ENCODE results near the gene MLEC.
A peak's percentile ranks its signal among the peaks of the same experiment; 100 is the strongest.
"Not testable (repeated sequence)": the region's sequence is repeated elsewhere in the genome, so short reads cannot be mapped to it uniquely, and the experiment has no call there.

The MLEC gene

DNA sequence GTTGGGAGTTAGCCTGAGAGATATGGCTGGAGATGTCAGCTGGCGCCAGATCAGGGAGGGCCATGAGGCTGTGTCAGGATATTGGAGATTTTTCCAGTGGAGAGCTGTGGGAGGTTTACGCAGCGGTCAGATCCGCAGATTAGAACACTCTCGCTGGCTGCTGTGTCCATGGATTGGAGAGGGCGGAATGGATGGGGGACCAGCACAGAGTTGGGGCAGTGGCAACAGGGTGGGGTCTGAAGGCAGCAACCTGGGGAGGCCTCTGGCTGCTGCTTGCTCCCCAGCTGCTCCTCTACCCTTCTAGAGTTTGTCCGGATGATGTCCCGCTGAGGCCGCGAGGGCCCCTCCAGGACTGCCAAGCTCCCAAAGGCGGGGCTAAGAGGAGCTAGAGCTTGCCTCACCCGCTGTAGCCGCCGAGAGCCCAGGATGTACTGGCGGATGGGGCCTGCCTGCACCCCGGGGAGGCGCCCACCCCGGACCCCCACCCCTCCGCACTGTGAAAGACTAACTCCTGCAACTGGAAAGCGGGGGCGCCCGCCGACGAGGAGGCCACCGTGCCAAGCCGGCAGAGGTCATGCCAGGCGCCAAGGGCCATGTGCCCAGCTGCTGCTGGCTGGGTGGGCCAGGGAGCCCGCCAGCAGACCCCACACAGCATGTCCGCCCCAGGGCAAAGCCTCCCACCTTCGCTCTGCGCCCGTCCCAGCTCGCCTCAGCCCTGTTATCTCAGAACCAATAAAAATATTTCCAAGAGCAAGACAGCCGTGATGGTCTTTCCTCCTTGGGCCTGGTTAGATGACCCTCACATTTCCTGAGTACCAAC is 20.2 kb upstream of the MLEC start:
- Histone ChIP-seq H3K9ac (ENCODE audit: low read length) (no peak overlapping the region), H3K27me3 (ENCODE audit: insufficient read depth, low read length) (no peaks in the 10 kb centered on the region; the same call in 1 of the 2 replicates), H3K27ac (ENCODE audit: low read depth, low read length, poor library complexity, severe bottlenecking) (no peak overlapping the region), H3K4me3 (ENCODE audit: low read depth, low read length, poor library complexity, severe bottlenecking) (no peak overlapping the region), H3K36me3 (ENCODE audit: insufficient read depth, low read length) (no peaks in the 10 kb centered on the region), H3K4me2 (ENCODE audit: low read length) (no peak overlapping the region), H3K9me3 (ENCODE audit: low read length) (no peaks in the 10 kb centered on the region), H3K4me1 (ENCODE audit: insufficient read depth, low read length, severe bottlenecking) (peaks cover 25% of the 10 kb centered on the region), H3K9me2 (ENCODE audit: low read depth, low read length) (no peaks in the 10 kb centered on the region), H2AFZ (ENCODE audit: low read length) (no peak overlapping the region), H3F3A (ENCODE audit: insufficient read depth, low read length) (no peaks in the 10 kb centered on the region), H4K20me1 (ENCODE audit: insufficient read depth, low read length) (no peaks in the 10 kb centered on the region), H3K79me2 (ENCODE audit: insufficient read depth, low read length) (no peaks in the 10 kb centered on the region)
- TF ChIP-seq EZH2 (IDR thresholded peaks at IDR 0.05; ENCODE audit: borderline replicate concordance, low read length): no peak
- TF ChIP-seq, protein P1, sequence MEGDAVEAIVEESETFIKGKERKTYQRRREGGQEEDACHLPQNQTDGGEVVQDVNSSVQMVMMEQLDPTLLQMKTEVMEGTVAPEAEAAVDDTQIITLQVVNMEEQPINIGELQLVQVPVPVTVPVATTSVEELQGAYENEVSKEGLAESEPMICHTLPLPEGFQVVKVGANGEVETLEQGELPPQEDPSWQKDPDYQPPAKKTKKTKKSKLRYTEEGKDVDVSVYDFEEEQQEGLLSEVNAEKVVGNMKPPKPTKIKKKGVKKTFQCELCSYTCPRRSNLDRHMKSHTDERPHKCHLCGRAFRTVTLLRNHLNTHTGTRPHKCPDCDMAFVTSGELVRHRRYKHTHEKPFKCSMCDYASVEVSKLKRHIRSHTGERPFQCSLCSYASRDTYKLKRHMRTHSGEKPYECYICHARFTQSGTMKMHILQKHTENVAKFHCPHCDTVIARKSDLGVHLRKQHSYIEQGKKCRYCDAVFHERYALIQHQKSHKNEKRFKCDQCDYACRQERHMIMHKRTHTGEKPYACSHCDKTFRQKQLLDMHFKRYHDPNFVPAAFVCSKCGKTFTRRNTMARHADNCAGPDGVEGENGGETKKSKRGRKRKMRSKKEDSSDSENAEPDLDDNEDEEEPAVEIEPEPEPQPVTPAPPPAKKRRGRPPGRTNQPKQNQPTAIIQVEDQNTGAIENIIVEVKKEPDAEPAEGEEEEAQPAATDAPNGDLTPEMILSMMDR (IDR thresholded peaks at IDR 0.05; ENCODE audit: low read length): no peak

DNA sequence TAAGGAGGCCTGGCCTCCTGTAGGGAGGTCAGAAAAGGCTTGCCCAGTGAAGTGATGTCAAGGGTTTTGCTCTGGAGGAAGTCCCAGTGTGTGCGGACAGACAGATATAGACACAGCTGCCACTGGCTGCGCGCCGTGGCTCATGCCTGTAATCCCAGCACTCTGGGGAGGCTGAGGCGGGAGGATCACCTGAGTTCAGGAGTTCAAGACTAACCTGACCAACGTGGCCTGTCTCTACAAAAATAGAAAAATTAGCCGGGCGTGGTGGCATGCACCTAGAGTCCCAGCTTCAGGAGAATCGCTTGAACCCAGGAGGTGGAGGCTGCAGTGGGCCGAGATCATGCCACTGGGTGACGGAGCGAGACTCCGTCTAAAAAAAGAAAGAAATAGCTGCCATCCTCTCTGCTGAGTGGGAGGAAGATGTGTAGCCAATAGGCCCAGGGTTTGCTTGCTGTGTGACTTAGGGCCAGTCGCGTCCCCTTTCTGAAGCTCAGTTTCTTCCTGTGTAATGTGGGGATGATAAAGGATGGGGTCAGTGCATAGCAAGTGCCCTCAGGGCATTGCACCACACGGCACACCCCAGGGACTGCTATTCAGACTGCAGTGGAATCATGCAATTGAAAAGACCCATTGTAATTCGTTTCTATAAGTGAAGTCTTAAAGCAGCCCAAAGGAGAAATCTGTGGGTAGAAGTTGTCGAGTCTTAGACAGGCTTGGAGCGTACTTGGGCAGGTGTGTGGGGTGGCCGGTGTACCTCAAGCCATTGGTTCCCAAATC is 18.7 kb upstream of the MLEC start:
- H3K27ac ChIP-seq (ENCODE audit: low read depth, low read length, poor library complexity, severe bottlenecking): no peak overlapping the region
- no peaks in the 10 kb centered on the region for H3K9me2 ChIP-seq (ENCODE audit: low read depth, low read length)
- no peak overlapping the region for H2AFZ ChIP-seq (ENCODE audit: low read length)
- no peaks in the 10 kb centered on the region for H3K36me3 ChIP-seq (ENCODE audit: insufficient read depth, low read length)
- no peak overlapping the region for H3K4me2 ChIP-seq (ENCODE audit: low read length)
- no peak overlapping the region for H3K4me3 ChIP-seq (ENCODE audit: low read depth, low read length, poor library complexity, severe bottlenecking)
- H4K20me1 ChIP-seq (ENCODE audit: insufficient read depth, low read length): no peaks in the 10 kb centered on the region
- no peak overlapping the region for H3K9ac ChIP-seq (ENCODE audit: low read length)
- H3K79me2 ChIP-seq (ENCODE audit: insufficient read depth, low read length): no peaks in the 10 kb centered on the region
- H3F3A ChIP-seq (ENCODE audit: insufficient read depth, low read length): no peaks in the 10 kb centered on the region
- no peaks in the 10 kb centered on the region for H3K9me3 ChIP-seq (ENCODE audit: low read length)
- no peak for TF ChIP-seq EZH2 (IDR thresholded peaks at IDR 0.05; ENCODE audit: borderline replicate concordance, low read length)
- TF ChIP-seq, protein P1 (IDR thresholded peaks at IDR 0.05; ENCODE audit: low read length): no peak
- no peaks in the 10 kb centered on the region; the same call in 1 of the 2 replicates for H3K27me3 ChIP-seq (ENCODE audit: insufficient read depth, low read length)
- H3K4me1 ChIP-seq (ENCODE audit: insufficient read depth, low read length, severe bottlenecking): peaks cover 22% of the 10 kb centered on the region

DNA sequence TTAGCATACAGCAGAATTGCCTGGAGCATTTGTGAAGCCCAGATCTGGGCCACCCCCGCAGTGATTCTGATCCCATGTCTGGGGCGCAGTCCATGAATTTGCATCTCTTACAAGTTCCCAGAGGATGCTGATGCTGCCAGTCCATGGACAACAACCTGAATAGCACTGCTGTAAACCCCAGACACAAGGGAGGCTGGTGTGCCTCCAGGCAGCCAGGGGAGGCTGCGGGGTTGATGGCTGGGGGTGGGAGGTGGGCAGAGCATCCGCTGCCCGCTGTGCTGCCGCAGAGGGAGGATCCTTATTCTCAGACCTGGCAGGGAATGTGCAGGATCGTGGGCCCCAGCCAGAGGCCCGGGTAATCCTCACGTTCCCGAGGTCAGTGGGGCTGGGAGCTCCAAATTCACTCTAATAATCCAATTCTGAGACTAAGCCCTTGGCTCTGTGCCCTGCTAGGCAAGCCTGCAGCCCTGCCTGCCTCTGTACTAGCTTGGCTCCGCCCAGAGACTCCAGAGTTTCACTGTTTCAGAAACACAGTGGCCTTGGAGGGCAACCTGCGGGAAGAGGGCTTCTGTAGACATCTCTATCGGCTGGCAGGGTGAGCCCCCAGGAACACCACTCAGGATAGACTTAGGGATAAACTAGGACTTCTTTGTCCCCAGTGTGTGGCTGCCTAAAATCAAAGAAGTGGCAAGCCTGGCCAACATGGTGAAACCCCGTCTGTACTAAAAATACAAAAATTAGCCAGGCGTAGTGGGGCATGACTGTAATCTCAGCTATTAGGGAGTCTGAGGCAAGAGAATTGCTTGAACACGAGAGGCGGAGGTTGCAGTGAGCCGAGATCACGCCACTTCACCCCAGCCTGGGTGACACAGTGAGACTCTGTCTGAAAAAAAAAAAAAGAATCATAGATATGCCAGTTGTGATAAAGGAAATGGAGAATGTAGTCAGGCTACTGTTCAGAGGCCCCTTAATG is 17.8 kb upstream of the MLEC start:
- Histone ChIP-seq H2AFZ (ENCODE audit: low read length) (no peak overlapping the region), H3K36me3 (ENCODE audit: insufficient read depth, low read length) (no peaks in the 10 kb centered on the region), H3K4me1 (ENCODE audit: insufficient read depth, low read length, severe bottlenecking) (peaks cover 22% of the 10 kb centered on the region), H3K4me3 (ENCODE audit: low read depth, low read length, poor library complexity, severe bottlenecking) (peak overlapping the region; percentile 1), H3K9me3 (ENCODE audit: low read length) (no peaks in the 10 kb centered on the region), H3K4me2 (ENCODE audit: low read length) (peak overlapping the region; percentile 38; the same call in 1 of the 2 replicates), H3K9ac (ENCODE audit: low read length) (no peak overlapping the region; the same call in 1 of the 2 replicates), H3K9me2 (ENCODE audit: low read depth, low read length) (no peaks in the 10 kb centered on the region), H3K79me2 (ENCODE audit: insufficient read depth, low read length) (no peaks in the 10 kb centered on the region), H4K20me1 (ENCODE audit: insufficient read depth, low read length) (no peaks in the 10 kb centered on the region), H3F3A (ENCODE audit: insufficient read depth, low read length) (no peaks in the 10 kb centered on the region), H3K27me3 (ENCODE audit: insufficient read depth, low read length) (no peaks in the 10 kb centered on the region; the same call in 1 of the 2 replicates), H3K27ac (ENCODE audit: low read depth, low read length, poor library complexity, severe bottlenecking) (peak overlapping the region; percentile 4)
- TF ChIP-seq, protein P1 (IDR thresholded peaks at IDR 0.05; ENCODE audit: low read length): no peak
- no peak for TF ChIP-seq EZH2 (IDR thresholded peaks at IDR 0.05; ENCODE audit: borderline replicate concordance, low read length)

DNA sequence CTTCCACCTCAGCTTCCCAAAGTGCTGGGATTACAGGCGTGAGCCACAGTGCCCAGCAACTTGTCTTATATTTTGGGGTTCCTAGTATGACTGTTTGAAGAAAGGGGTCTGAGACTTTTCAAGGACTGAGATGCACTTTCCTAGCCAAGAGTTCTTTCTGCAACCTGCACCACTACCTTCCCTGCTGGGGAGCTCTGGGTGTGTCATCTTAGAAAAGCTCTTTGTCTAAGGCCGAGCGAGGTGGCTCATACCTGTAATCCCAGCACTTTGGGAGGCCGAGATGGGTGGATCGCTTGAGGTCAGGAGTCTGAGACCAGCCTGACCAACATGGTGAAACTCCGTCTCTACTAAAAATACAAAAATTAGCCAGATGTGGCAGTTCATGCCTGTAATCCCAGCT is 16.7 kb upstream of the MLEC start:
- not testable (repeated sequence) for H3F3A ChIP-seq (ENCODE audit: insufficient read depth, low read length); H3K27ac ChIP-seq (ENCODE audit: low read depth, low read length, poor library complexity, severe bottlenecking); H3K36me3 ChIP-seq (ENCODE audit: insufficient read depth, low read length); H2AFZ ChIP-seq (ENCODE audit: low read length); H3K4me2 ChIP-seq (ENCODE audit: low read length); H3K9me3 ChIP-seq (ENCODE audit: low read length); H3K4me3 ChIP-seq (ENCODE audit: low read depth, low read length, poor library complexity, severe bottlenecking); H3K27me3 ChIP-seq (ENCODE audit: insufficient read depth, low read length); H3K79me2 ChIP-seq (ENCODE audit: insufficient read depth, low read length); H3K9me2 ChIP-seq (ENCODE audit: low read depth, low read length); H3K9ac ChIP-seq (ENCODE audit: low read length); H4K20me1 ChIP-seq (ENCODE audit: insufficient read depth, low read length)
- H3K4me1 ChIP-seq (ENCODE audit: insufficient read depth, low read length, severe bottlenecking): peaks cover 22% of the 10 kb centered on the region

All from OCI-LY1 (cell line).